Neural cell (in vitro differentiated cells): ENCODE data around the gene CIB1. TPM values are rescaled to one million over a fixed set of nuclear protein-coding genes. Genes with fewer than 3 reads are reported as not detected.

ENCODE experiments used
- H2AFZ ChIP-seq: fragments of 200-600, 300-800 bp; sonication (generic), shearing (Covaris generic); 2 replicates; pipeline ENCODE4 v1.6.0; 2014; ENCODE audit warnings: low read depth, mild to moderate bottlenecking, antibody characterized with exemption, low read length, moderate library complexity
- H3F3A ChIP-seq: fragments of 200-600 bp; shearing (Covaris generic); 2 replicates; pipeline ENCODE4 v1.6.1; 2016; ENCODE audit warnings: mild to moderate bottlenecking, moderate library complexity, mixed read lengths, antibody characterized with exemption, low read length; ENCODE audit not compliant: insufficient read depth, poor library complexity, severe bottlenecking
- H3K27ac ChIP-seq: fragments of 200-600, 300-800 bp; sonication (generic), shearing (Covaris generic); 2 replicates; pipeline ENCODE4 v1.5.1; 2014; ENCODE audit warnings: mild to moderate bottlenecking, low read length, moderate library complexity
- H3K27me3 ChIP-seq: fragments of 300-800, 200-600 bp; sonication (generic), shearing (Covaris generic); 2 replicates; pipeline ENCODE4 v1.6.0; 2014; ENCODE audit warnings: mild to moderate bottlenecking, low read depth, low read length, moderate library complexity; ENCODE audit not compliant: insufficient read depth
- H3K36me3 ChIP-seq: fragments of 300-800, 200-600 bp; sonication (generic), shearing (Covaris generic); 2 replicates; pipeline ENCODE4 v1.5.1; 2014; ENCODE audit warnings: mild to moderate bottlenecking, antibody characterized with exemption, low read length, moderate library complexity; ENCODE audit not compliant: insufficient read depth
- H3K4me2 ChIP-seq: fragments of 300-800, 200-600 bp; sonication (generic), shearing (Covaris generic); 2 replicates; pipeline ENCODE4 v1.6.0; 2014; ENCODE audit warnings: mild to moderate bottlenecking, low read length
- H3K4me3 ChIP-seq: fragments of 300-800, 200-600 bp; sonication (generic), shearing (Covaris generic); 2 replicates; pipeline ENCODE4 v1.5.1; 2014; ENCODE audit warnings: mild to moderate bottlenecking, low read length, moderate library complexity
- H3K79me2 ChIP-seq: fragments of 200-600 bp; shearing (Covaris generic); replicated peaks from 2 replicates; pipeline ENCODE4 v1.6.0; 2014; ENCODE audit warnings: mild to moderate bottlenecking, low read length, moderate library complexity; ENCODE audit not compliant: insufficient read depth
- H3K9ac ChIP-seq: fragments of 300-800, 200-600 bp; sonication (generic), shearing (Covaris generic); 2 replicates; pipeline ENCODE4 v1.6.1; 2016; ENCODE audit warnings: mild to moderate bottlenecking, low read length, mixed read lengths
- H3K9me2 ChIP-seq: fragments of 200-600 bp; shearing (Covaris generic); 2 replicates; pipeline ENCODE4 v1.6.1; 2016; ENCODE audit warnings: mild to moderate bottlenecking, low read length, mixed read lengths; ENCODE audit not compliant: insufficient read depth
- H3K9me3 ChIP-seq: fragments of 200-600, 300-800 bp; sonication (generic), shearing (Covaris generic); 2 replicates; pipeline ENCODE4 v1.6.1; 2016; ENCODE audit warnings: mild to moderate bottlenecking, mixed run types, low read length, moderate library complexity, mixed read lengths
- H4K20me1 ChIP-seq: fragments of 200-600 bp; shearing (Covaris generic); 2 replicates; pipeline ENCODE4 v1.6.1; 2016; ENCODE audit warnings: mild to moderate bottlenecking, mixed run types; ENCODE audit not compliant: insufficient read depth
- EP300 ChIP-seq: fragments of 450-650 bp; conservative IDR thresholded peaks from 2 replicates; pipeline ENCODE4 v1.6.1; 2014; ENCODE audit warnings: antibody characterized with exemption, mild to moderate bottlenecking, moderate library complexity; ENCODE audit not compliant: poor library complexity, severe bottlenecking
- EZH2 ChIP-seq: fragments of 200-600, 300-800 bp; shearing (Covaris generic), sonication (generic); IDR thresholded peaks from 2 replicates; pipeline ENCODE4 v1.6.1; 2014; ENCODE audit warnings: antibody characterized with exemption, low read length, borderline replicate concordance, mild to moderate bottlenecking; ENCODE audit not compliant: insufficient read depth, poor library complexity, severe bottlenecking
- MXI1 ChIP-seq: fragments of 450-650 bp; conservative IDR thresholded peaks from 2 replicates; pipeline ENCODE4 v1.6.1; 2014; ENCODE audit warnings: antibody characterized with exemption, mild to moderate bottlenecking; ENCODE audit not compliant: poor library complexity, severe bottlenecking
- POLR2AphosphoS5 ChIP-seq: IDR thresholded peaks from 2 replicates; pipeline ENCODE4 v1.6.1; 2012
- RAD21 ChIP-seq: fragments of 450-650 bp; conservative IDR thresholded peaks from 2 replicates; pipeline ENCODE4 v1.6.1; 2014; ENCODE audit warnings: antibody characterized with exemption, mild to moderate bottlenecking, moderate library complexity
- SMC3 ChIP-seq: fragments of 450-650 bp; conservative IDR thresholded peaks from 2 replicates; pipeline ENCODE4 v1.6.1; 2014; ENCODE audit warnings: antibody characterized with exemption, mild to moderate bottlenecking, moderate library complexity; ENCODE audit not compliant: poor library complexity
- TAF1 ChIP-seq: IDR thresholded peaks from 2 replicates; pipeline ENCODE4 v1.6.1; 2012; ENCODE audit warnings: low read depth
- polyA plus RNA-seq: library from polyadenylated mRNA; depleted of rRNA; stranded (reverse); fragments of >200 nt; gene quantifications from 2 replicates; pipeline ENCODE4 v1.2.3, GENCODE V29; 2014
- TF ChIP-seq, protein P1 (sequence below): IDR thresholded peaks from 2 replicates; pipeline ENCODE4 v1.6.1; 2012; ENCODE audit warnings: borderline replicate concordance
- TF ChIP-seq, protein P2 (sequence below): fragments of 450-650 bp; IDR thresholded peaks from 2 replicates; pipeline ENCODE4 v1.5.1; 2014; ENCODE audit warnings: antibody characterized with exemption, mild to moderate bottlenecking, moderate library complexity; ENCODE audit not compliant: poor library complexity, severe bottlenecking

CIB1 gene
- polyA plus RNA-seq, 1 donor from 2014 or later, result 9.4 TPM

- Histone ChIP-seq H2AFZ (no peak overlapping the region), H3K9ac (no peak overlapping the region), H3K9me2 (no peaks in the 10 kb centered on the region), H3K27me3 (no peaks in the 10 kb centered on the region), H3K4me2 (no peak overlapping the region), H4K20me1 (no peaks in the 10 kb centered on the region), H3K4me3 (no peak overlapping the region), H3K79me2 (peaks cover 9% of the 10 kb centered on the region), H3K9me3 (no peaks in the 10 kb centered on the region), H3F3A (no peaks in the 10 kb centered on the region), H3K27ac (no peak overlapping the region), H3K36me3 (no peaks in the 10 kb centered on the region)
- TF ChIP-seq MXI1 (no peak), TAF1 (no peak), RAD21 (no peak), EZH2 (no peak), SMC3 (no peak), POLR2AphosphoS5 (no peak), EP300 (no peak)
- TF ChIP-seq, protein P1, sequence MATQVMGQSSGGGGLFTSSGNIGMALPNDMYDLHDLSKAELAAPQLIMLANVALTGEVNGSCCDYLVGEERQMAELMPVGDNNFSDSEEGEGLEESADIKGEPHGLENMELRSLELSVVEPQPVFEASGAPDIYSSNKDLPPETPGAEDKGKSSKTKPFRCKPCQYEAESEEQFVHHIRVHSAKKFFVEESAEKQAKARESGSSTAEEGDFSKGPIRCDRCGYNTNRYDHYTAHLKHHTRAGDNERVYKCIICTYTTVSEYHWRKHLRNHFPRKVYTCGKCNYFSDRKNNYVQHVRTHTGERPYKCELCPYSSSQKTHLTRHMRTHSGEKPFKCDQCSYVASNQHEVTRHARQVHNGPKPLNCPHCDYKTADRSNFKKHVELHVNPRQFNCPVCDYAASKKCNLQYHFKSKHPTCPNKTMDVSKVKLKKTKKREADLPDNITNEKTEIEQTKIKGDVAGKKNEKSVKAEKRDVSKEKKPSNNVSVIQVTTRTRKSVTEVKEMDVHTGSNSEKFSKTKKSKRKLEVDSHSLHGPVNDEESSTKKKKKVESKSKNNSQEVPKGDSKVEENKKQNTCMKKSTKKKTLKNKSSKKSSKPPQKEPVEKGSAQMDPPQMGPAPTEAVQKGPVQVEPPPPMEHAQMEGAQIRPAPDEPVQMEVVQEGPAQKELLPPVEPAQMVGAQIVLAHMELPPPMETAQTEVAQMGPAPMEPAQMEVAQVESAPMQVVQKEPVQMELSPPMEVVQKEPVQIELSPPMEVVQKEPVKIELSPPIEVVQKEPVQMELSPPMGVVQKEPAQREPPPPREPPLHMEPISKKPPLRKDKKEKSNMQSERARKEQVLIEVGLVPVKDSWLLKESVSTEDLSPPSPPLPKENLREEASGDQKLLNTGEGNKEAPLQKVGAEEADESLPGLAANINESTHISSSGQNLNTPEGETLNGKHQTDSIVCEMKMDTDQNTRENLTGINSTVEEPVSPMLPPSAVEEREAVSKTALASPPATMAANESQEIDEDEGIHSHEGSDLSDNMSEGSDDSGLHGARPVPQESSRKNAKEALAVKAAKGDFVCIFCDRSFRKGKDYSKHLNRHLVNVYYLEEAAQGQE, result no peak
- TF ChIP-seq, protein P2, sequence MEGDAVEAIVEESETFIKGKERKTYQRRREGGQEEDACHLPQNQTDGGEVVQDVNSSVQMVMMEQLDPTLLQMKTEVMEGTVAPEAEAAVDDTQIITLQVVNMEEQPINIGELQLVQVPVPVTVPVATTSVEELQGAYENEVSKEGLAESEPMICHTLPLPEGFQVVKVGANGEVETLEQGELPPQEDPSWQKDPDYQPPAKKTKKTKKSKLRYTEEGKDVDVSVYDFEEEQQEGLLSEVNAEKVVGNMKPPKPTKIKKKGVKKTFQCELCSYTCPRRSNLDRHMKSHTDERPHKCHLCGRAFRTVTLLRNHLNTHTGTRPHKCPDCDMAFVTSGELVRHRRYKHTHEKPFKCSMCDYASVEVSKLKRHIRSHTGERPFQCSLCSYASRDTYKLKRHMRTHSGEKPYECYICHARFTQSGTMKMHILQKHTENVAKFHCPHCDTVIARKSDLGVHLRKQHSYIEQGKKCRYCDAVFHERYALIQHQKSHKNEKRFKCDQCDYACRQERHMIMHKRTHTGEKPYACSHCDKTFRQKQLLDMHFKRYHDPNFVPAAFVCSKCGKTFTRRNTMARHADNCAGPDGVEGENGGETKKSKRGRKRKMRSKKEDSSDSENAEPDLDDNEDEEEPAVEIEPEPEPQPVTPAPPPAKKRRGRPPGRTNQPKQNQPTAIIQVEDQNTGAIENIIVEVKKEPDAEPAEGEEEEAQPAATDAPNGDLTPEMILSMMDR, result no peak
Observed at GRCh38 chr15:90212221-90213098, 21.3 kb downstream of the CIB1 start.

DNA sequence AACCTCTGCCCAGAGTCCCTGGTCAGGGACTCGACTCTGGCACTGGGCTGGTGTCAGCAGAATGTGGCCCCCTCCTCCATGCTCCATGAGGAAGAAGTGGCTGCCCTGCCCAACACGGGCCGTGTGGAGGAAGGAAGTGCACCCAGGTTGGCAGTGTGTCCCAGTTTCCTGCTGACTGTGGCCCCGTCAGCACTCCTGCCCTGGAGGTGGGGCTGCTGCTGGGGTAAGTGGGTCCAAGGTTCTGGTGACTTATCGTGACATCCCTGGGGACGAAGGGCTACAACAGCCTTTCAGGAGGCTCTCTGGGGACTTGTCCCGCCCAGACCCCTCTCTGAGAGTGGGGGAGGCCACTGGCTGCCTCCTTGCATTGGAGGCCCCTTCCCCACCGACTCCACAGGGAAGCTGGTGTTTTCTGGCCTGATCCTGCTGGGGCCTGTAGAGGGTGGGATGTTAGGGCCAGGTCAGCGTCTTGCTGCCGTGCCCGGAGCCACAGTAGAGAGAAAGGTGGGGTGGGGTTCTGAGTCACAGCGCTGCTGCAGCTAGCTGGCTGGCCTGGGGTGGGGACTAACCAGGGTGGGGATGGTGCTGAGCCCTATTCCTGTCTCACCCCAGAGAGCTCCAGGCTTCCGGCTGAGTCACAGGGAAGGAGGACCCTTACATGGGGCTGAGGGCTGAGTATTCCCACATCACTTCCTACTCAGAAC is 22.1 kb downstream of the CIB1 start:
- Histone ChIP-seq H3K79me2 (peaks cover 17% of the 10 kb centered on the region), H3K9me3 (no peaks in the 10 kb centered on the region), H3F3A (no peaks in the 10 kb centered on the region), H3K9me2 (no peaks in the 10 kb centered on the region), H3K27me3 (no peaks in the 10 kb centered on the region), H3K27ac (no peak overlapping the region), H2AFZ (no peak overlapping the region), H3K9ac (no peak overlapping the region), H3K4me3 (no peak overlapping the region), H4K20me1 (no peaks in the 10 kb centered on the region), H3K36me3 (no peaks in the 10 kb centered on the region), H3K4me2 (no peak overlapping the region)
- TF ChIP-seq EZH2 (no peak), MXI1 (no peak), TAF1 (no peak), SMC3 (no peak), EP300 (no peak), RAD21 (no peak)
- TF ChIP-seq, protein P1, result no peak
- TF ChIP-seq, protein P2, result no peak
